Activated T-cell treated with anti-CD3 and anti-CD28 coated beads for 4 hours (primary cell): ENCODE data around the gene TTC23.
"Not testable (repeated sequence)": the region's sequence is repeated elsewhere in the genome, so short reads cannot be mapped to it uniquely, and the experiment has no call there.

ENCODE experiments used
- DNase-seq: peaks from one replicate; pipeline ENCODE4 v3.0.0-alpha.2; 2020

Gene TTC23

DNA sequence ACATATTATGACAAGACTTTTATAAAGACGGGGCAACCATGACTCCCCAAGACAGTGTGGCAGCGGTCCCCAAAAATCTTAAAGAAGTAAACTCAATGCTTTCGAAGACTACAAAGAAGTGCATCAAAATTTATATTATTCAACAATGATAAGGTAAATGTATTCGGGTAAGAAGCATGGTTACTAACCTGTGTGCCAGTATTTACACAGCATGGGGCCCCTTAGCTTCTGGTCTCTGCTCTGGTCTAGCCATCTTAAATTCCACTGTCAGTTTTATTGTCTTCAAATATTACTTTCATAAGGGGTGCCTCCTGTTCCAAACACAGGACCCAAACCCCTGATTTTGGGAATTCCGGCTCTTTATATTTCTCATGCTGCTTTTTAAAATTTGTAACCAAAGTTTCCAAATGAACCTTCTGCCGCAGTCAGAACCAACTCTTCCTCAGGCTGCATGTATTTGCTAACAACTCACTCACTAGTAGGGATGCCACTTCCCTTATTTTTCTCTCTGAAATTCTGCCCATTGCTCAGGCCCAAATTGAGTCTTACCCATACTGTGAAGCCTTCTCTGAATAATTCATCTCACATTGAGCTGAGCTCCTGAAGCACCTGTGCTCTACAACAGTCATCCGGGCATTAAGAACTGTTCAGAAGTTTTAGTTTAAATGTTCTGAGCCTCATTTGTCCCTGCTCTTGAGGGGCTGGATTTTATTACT is 1.2 kb downstream of the TTC23 start:
- no peak for DNase-seq

GRCh38 chr15:99247062-99247461 is 2.3 kb downstream of the TTC23 start:
- no peak for DNase-seq

- DNase-seq = no peak
These were observed 5.1 kb downstream of the TTC23 start for GRCh38 chr15:99244306-99244705.

- no peak for DNase-seq
These were observed 7.6 kb downstream of the TTC23 start for GRCh38 chr15:99241752-99242151.

GRCh38 chr15:99239545-99240198 is 9.7 kb downstream of the TTC23 start:
- no peak for DNase-seq

DNA sequence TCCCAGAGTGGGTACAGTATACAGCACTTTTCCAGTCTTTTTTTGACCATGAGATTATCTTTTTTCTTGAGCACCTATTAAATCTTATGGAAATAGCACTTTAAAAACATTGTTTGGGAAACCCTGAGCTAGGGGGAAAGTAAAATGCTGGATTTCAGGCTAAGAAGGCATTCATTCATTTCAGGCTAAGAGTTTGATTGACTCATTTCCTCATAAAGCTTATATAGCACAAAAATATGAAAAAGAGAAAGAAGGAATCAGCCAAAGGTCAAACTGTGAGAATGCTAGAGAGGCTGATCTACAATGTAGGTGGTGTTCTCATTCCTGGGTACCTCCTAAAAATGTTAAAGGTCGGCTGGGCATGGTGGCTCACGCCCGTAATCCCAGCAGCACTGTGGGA is 10.5 kb downstream of the TTC23 start:
- DNase-seq = no peak

GRCh38 chr15:99234160-99234559 is 15.2 kb downstream of the TTC23 start:
- DNase-seq = not testable (repeated sequence)

DNA sequence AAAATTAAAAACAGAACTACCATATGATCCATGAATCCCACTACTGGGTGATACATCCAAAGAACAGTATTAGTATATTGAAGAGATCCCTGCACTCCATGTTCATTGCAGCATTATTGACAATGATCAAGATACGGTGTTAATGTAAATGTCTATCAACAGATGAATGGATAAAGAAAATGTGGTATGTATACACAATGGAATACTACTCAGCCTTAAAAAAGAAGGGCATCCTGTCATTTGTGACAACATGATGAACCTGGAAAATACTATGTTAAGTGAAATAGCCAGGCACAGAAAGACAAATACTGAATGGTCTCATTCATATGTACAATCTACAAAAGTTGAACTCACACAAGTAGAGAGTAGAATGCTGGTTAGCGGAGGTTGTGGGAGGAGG is 16.6 kb downstream of the TTC23 start:
- DNase-seq = no peak

- no peak for DNase-seq
These were observed 18.5 kb downstream of the TTC23 start for GRCh38 chr15:99230867-99231266.

GRCh38 chr15:99228120-99228770 is 21.1 kb downstream of the TTC23 start:
- DNase-seq = no peak

- no peak for DNase-seq
These were observed 22.6 kb downstream of the TTC23 start for GRCh38 chr15:99226802-99227201.

DNA sequence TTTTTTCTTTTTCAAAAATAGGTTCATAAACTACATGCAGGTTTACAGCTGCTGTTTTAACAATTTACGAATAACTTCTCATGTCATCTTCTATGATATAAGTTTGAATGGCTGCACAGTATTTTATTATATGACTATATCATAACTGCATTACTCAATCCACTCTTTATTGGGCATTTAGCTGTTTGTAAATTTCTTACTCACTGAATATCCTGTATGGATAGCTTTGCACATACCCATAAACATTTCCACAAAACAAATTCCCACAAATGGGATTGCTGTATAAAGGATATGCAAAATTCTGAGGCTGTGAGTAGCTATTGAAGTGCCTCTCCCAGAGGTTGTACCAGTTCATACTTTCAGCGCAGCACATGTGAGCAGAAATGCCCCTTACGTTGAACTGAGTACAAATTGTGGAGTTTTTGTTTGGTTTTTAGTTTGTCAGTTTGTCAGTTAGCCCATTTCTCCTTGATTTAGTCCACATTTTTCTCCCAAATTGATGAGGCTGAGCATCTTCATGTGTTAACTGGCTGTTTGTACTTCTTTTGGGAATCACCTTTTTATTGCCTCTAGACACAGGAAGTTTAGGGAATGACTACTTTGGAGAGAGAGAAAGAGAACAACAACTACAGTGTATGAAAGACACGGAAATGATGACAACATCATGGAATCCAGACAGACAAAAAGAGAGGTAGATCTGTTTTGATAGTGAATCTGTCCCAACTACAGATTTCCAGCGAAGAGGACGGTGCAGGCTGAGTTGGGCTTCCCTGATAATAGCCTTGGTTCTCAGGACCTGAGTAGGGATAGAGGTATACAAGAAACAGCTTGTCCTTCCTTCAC is 24.8 kb downstream of the TTC23 start:
- DNase-seq = no peak

DNA sequence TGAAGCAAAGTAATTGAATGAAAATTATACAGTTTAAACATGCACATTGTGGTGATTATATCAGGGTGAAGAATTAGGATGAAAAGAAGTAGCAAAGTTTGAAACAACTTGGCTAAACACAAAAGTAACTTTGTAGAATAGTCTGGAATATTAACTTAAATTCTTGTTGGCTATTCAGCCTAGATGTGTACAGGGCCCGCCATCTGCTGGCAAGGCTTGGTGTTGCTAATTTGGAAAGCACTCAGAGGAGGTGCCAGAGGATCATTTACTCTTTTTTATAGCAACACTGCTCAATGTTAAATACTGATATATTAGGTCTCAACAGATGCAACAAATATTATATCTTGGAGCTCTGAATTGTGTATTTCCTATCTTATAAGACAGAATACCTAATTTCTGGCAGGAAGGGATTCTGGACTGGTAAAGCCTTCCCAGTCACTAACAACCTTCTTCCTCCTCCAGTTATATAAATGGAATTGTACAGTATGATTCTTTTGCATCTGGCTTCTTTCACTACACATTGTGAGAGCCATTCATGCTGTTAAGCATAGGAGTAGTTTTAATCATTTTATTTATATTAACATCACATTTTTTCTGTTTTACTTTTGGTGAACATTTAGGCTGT is 36.1 kb downstream of the TTC23 start:
- DNase-seq = peak; percentile 45

GRCh38 chr15:99212406-99212805 is 37.0 kb downstream of the TTC23 start:
- no peak for DNase-seq

DNA sequence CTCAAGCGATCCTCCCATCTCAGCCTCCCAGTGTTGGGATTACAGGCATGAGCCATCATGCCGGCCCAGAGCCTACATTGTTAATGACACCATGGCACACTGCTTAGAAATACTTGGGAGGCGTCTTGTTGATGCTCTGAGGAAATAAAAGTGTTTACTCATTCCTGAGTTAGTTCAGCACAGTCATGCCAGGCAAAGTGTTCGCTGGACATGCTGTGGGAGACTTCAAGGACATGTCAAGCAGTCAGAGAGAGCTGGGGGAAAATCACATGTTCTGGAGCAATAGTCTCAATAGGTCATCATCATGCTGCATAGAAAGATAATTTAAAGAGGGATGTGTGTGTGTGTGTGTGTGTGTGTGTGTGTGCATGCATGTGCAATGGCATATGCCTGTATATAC is 37.5 kb downstream of the TTC23 start:
- DNase-seq = no peak

DNA sequence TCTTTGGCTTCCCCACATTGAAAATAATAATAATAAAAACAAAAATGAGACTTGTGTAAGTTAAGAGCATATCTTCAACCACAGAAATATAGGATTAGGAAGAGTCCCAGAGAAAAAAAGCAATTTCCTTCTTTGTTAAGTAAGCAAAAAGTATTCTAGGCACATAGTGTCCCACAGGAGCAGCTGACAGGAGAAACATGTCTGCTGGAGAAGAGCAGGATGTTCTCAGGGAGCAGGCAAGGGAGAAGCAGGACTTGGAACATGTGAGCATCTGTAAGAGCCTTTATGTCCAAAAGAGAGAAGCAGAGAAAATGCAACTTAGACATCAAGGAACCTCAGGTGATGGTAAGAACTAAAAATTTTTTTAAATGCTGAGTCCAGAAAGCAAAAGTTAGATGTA is 39.0 kb downstream of the TTC23 start:
- no peak for DNase-seq

GRCh38 chr15:99209326-99209725 is 40.1 kb downstream of the TTC23 start:
- DNase-seq = no peak

DNA sequence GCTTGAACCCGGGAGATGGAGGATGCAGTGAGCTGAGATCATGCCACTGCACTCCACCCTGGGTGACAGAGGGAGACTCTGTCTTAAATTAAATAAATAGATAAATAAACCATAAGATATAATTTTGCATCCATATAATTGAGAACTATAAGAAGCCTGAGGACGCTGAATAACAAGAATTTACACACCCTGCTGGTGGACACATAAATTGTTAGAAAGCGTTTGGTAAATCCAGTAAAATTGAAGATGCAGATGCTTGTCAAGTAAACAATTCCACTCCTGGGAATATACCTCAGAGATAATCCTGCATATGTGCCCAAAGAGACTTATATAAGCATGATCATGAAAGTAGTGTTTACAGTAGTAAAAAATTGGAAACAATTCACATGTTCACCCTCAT is 41.7 kb downstream of the TTC23 start:
- no peak for DNase-seq

- no peak for DNase-seq
These were observed 47.2 kb downstream of the TTC23 start for GRCh38 chr15:99202176-99202552.

GRCh38 chr15:99201408-99202175 is 47.8 kb downstream of the TTC23 start:
- no peak for DNase-seq

DNA sequence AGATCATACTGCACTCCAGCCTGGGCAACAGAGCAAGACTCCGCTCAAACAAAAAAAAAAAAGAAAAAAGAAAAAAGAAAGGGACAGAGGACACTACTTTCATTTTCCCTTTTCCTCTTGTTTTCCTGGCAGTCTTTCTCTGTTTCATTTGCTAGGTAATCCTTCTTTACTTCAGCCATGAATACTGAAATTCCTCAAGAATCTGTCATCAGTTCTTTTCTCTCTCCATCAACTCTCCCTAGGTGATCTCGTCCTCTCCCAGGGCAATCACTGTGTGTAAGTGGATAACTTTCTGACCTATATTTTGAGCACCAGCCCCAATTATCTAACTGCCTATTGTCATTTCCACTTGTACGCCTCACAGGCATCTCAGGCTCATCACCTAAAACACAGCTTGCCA is 51.5 kb downstream of the TTC23 start:
- DNase-seq = no peak

DNA sequence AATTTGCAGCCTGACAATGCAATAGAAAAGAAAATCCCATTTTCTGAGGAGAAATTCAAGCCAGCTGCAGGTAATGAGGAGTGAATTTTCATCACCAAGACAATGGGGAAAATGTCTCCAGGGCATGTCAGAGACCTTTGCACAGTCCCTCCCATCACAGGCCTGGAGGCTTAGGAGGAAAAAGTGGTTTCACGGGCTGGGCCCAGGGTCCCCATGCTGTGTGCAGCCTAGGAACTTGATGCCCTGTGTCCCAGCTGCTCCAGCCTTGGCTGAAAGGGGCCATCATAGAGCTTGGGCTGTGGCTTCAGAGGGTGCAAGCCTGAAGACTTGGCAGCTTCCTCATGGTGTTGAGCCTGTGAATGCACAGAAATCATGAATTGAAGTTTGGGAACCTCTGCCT is 57.2 kb downstream of the TTC23 start:
- DNase-seq = not testable (repeated sequence)
